ENCODE data around the gene ZSWIM3. TPM values are rescaled to one million over a fixed set of nuclear protein-coding genes. Genes with fewer than 3 reads are reported as not detected.

Gene ZSWIM3
- total RNA-seq, 1 experiment from 2014 or later = 1.4 TPM

DNA sequence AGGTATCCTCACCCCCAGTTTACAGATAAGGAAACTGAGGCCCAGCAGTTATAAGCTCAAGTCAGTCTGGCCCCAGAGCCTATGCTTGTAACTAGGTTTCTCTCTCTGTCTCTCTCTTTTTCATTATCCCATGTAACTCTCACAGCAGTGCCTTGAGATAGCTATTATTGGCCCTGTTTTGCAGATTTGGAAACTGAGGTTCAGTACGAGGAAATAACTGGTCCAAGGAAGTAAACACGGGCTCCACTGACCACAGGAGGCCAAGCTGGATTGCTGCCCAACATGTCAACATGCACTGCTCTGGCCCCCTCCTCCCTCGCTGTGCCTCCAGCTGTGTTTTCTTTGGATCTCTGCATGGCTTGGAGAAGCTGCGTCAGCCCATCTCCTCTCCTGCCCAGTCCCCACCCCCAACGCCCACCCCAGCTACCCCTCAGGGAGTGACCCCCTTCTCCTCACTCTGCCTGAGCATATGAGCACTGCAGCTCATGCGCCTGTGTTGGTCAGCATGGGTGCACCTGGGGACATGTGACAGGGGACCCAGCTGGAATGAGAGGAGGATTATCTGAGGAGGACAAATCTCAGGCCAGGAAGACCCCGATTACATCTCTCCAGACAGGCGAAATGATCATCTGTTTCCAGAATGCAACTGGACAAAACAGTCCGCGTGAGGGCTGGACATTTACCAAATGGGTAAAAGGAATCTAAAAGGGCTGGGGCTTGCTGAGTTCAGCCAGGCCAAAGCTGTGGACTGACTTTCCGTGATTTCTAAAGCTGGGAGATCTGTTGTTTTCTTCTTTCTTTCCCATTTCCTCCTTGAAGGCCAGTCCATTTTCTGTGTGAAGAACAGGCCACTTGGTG lies 62.4 kb downstream of the ZSWIM3 start:
- peaks cover 36% of the 10 kb centered on the region for H3K27me3 Mint-ChIP-seq (ENCODE audit: insufficient read depth, unreplicated experiment)
- TF ChIP-seq, protein P1, sequence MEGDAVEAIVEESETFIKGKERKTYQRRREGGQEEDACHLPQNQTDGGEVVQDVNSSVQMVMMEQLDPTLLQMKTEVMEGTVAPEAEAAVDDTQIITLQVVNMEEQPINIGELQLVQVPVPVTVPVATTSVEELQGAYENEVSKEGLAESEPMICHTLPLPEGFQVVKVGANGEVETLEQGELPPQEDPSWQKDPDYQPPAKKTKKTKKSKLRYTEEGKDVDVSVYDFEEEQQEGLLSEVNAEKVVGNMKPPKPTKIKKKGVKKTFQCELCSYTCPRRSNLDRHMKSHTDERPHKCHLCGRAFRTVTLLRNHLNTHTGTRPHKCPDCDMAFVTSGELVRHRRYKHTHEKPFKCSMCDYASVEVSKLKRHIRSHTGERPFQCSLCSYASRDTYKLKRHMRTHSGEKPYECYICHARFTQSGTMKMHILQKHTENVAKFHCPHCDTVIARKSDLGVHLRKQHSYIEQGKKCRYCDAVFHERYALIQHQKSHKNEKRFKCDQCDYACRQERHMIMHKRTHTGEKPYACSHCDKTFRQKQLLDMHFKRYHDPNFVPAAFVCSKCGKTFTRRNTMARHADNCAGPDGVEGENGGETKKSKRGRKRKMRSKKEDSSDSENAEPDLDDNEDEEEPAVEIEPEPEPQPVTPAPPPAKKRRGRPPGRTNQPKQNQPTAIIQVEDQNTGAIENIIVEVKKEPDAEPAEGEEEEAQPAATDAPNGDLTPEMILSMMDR (IDR thresholded peaks at IDR 0.05; ENCODE audit: unreplicated experiment) = no peak
- CTCF ChIA-PET = interaction anchor here (0.6 to 2.0 kb wide), 4 partner anchors 14 to 470 kb away, joined by 3 to 7 read pairs (median 4); partner anchors contain the start of gene CTSA
- H3K27ac Mint-ChIP-seq (ENCODE audit: low read depth, unreplicated experiment) = no peak overlapping the region
- no peak for DNase-seq (ENCODE audit: unreplicated experiment)
- no TSS peak for BruUV-seq (replicated peaks)
- H3K4me1 Mint-ChIP-seq (ENCODE audit: insufficient read depth, unreplicated experiment) = peaks cover 11% of the 10 kb centered on the region
- H3K36me3 Mint-ChIP-seq (ENCODE audit: insufficient read depth, unreplicated experiment) = no peaks in the 10 kb centered on the region
- POLR2A ChIA-PET = interaction anchor here (0.5 to 3.2 kb wide), 5 partner anchors 9 to 290 kb away, joined by 3 to 20 read pairs (median 6); partner anchors contain the start of genes CTSA, NEURL2, PCIF1 and WFDC10A
- no peak overlapping the region for H3K4me3 Mint-ChIP-seq (ENCODE audit: unreplicated experiment)
- no peaks in the 10 kb centered on the region for H3K9me3 Mint-ChIP-seq (ENCODE audit: unreplicated experiment)
- intact Hi-C loops (cut with micrococcal nuclease) = no loop called here

DNA sequence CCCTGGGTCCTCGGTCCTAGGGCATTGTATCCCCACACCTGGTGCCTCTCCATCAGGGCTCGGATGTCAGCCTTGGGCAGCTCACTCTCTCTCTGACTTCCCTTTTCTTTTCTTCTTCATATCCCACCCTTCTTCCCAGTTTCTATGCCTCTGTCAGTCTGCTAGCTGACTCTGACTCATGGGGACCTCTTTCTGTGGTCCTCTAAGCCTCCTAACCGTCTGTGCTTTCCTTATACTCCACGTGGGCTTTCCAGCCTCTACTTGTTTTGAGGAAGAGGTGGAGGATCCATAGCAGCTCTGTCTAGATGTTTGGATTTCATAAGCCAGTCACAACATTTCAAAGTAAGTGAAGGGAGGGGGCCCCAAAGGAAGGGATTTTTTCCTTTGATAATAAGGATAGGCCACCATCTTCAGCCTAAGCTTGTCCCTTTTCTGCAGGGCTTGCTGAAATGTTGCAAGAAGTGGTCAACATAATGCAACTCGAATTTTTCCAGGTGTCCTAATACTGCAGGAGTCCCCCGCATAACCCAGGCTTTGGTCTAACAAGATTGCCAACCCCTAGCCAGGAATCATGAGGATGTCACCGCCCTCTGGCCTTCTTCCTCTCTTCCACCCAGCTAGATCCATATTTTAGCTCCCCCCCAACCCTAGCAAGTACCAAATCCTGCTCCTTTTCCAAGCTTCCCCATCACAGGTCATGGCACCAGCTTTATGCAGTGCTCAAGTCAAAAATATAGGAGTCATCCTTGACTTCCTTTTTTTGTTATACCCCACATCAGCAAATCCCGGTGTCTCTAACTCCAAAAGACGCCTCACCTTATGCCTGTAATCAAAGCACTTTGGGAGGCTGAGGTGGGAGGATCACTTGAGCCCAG lies 63.3 kb downstream of the ZSWIM3 start:
- peaks cover 33% of the 10 kb centered on the region for H3K27me3 Mint-ChIP-seq (ENCODE audit: insufficient read depth, unreplicated experiment)
- ChIA-PET CTCF (interaction anchor here (0.6 to 2.0 kb wide), 2 partner anchors 10 to 28 kb away, joined by 3 to 7 read pairs; partner anchors contain the start of gene CTSA), POLR2A (interaction anchor here (1.0 to 3.2 kb wide), 3 partner anchors 10 to 15 kb away, joined by 4 to 20 read pairs (median 6); partner anchors contain the start of gene PCIF1)
- H3K36me3 Mint-ChIP-seq (ENCODE audit: insufficient read depth, unreplicated experiment) = no peaks in the 10 kb centered on the region
- H3K4me1 Mint-ChIP-seq (ENCODE audit: insufficient read depth, unreplicated experiment) = peaks cover 11% of the 10 kb centered on the region
- no peak overlapping the region for H3K4me3 Mint-ChIP-seq (ENCODE audit: unreplicated experiment)
- TF ChIP-seq, protein P1 (IDR thresholded peaks at IDR 0.05; ENCODE audit: unreplicated experiment) = no peak
- no peak overlapping the region for H3K27ac Mint-ChIP-seq (ENCODE audit: low read depth, unreplicated experiment)
- DNase-seq (ENCODE audit: unreplicated experiment) = no peak
- intact Hi-C loops (cut with micrococcal nuclease) = no loop called here
- BruUV-seq (replicated peaks) = no TSS peak
- no peaks in the 10 kb centered on the region for H3K9me3 Mint-ChIP-seq (ENCODE audit: unreplicated experiment)

DNA sequence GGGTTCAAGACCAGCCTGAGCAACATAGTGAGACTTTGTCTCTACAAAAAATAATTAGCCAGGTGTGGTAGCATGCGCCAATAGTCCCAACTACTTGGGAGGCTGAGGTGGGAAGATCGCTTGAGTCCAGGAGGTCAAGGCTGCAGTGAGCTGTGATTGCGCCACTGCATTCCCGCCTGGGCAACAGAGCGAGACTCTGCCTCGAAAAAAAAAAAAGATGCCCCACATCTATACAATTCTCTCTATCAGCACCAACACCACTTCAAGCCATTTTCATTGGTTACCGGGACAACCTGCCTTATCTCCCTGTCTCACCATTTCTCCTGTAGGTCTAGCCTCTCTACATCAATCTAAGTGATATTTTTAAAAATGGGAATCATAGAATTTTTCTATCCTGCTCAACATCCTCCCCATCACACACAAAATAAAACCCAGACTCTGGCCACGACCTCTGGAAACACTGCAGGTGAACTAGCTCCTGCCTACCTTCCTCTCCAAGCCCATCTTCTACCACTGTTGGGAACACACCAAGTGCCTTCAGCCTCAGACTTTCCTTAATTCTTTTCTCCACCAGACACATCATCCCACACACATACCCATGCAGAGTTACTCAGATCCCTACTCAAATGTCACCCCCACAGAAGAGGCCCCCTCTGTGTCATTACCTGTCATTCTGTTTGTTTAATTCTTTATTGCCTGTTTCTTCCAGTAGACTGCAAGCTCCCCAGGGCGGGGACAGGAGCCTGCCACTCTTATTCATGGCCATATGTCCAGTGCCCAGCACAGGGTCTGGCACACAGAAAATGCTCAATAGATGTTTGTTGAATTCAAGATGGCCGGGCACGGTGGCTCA lies 64.1 kb downstream of the ZSWIM3 start:
- no peak overlapping the region for H3K27ac Mint-ChIP-seq (ENCODE audit: low read depth, unreplicated experiment)
- TF ChIP-seq, protein P1 (IDR thresholded peaks at IDR 0.05; ENCODE audit: unreplicated experiment) = no peak
- ChIA-PET CTCF (interaction anchor here (0.6 to 2.0 kb wide), 4 partner anchors 9 to 831 kb away, joined by 3 to 7 read pairs (median 3); partner anchors contain the start of gene CTSA), POLR2A (interaction anchor here (0.8 to 3.2 kb wide), 4 partner anchors 13 to 30 kb away, joined by 4 to 20 read pairs (median 4); partner anchors contain the start of genes CTSA, NEURL2 and PCIF1)
- no peaks in the 10 kb centered on the region for H3K36me3 Mint-ChIP-seq (ENCODE audit: insufficient read depth, unreplicated experiment)
- no peak for DNase-seq (ENCODE audit: unreplicated experiment)
- peaks cover 11% of the 10 kb centered on the region for H3K4me1 Mint-ChIP-seq (ENCODE audit: insufficient read depth, unreplicated experiment)
- H3K27me3 Mint-ChIP-seq (ENCODE audit: insufficient read depth, unreplicated experiment) = peaks cover 25% of the 10 kb centered on the region
- intact Hi-C loops (cut with micrococcal nuclease) = no loop called here
- no peaks in the 10 kb centered on the region for H3K9me3 Mint-ChIP-seq (ENCODE audit: unreplicated experiment)
- BruUV-seq (replicated peaks) = no TSS peak
- no peak overlapping the region for H3K4me3 Mint-ChIP-seq (ENCODE audit: unreplicated experiment)
